ENCODE results near the gene BFAR. TPM values are rescaled to one million over a fixed set of nuclear protein-coding genes. Genes with fewer than 3 reads are reported as not detected.

The BFAR gene
- total RNA-seq, 5 donors from 2014 or later (not counting 1 experiment from before 2014, with no cell fraction given), result 36.6 to 72.8 (median 60.9) TPM

- Histone ChIP-seq H3K4me3 (ENCODE audit: control insufficient read depth in 1 of 2, extremely low read depth in 1 of 2, low read length in 1 of 2) (no peak overlapping the region), H3K27me3 (replicated peaks in 1 of 2; ENCODE audit: control insufficient read depth in 2 of 2, extremely low read depth in 1 of 2, insufficient read depth in 2 of 2, low read length in 1 of 2) (no peaks in the 10 kb centered on the region), H3K4me1 (ENCODE audit: control insufficient read depth in 1 of 2, extremely low read depth in 1 of 2, insufficient read depth in 2 of 2, low read length in 2 of 2) (no peaks in the 10 kb centered on the region), H3K27ac (ENCODE audit: low read length) (no peak overlapping the region), H3K9me3 (no peaks in the 10 kb centered on the region), H3K36me3 (ENCODE audit: control insufficient read depth in 2 of 2, extremely low read depth in 1 of 2, insufficient read depth in 1 of 2, low read length in 1 of 2) (peaks cover 11 to 57% of the 10 kb centered on the region in 2 donors)
- ChIA-PET CTCF (interaction anchor here in 1 of 2 donors (0.7 kb wide), 1 partner anchor 719 kb away, joined by 5 read pairs; no protein-coding TSS in a partner anchor), POLR2A (no interaction called here)
- peaks cover 0 to 3% (median 0%) of the 10 kb centered on the region in 3 donors for H3K9me3 Mint-ChIP-seq
- H3K4me1 Mint-ChIP-seq, result peaks cover 4 to 5% (median 5%) of the 10 kb centered on the region in 3 donors
- H3K27ac Mint-ChIP-seq, result no peak overlapping the region
- H3K27me3 Mint-ChIP-seq, result no peaks in the 10 kb centered on the region
- ATAC-seq (replicated peaks in 1 of 4) (no peak), DNase-seq (no peak)
- 97% methylated on average over 7 of the region's 16 CpGs for WGBS (ENCODE audit: insufficient coverage)
- H3K36me3 Mint-ChIP-seq, result peaks cover 41% of the 10 kb centered on the region
- H3K4me3 Mint-ChIP-seq, result no peak overlapping the region
Measured at GRCh38 chr16:14667347-14668266, 34.9 kb downstream of the BFAR start.

- ChIA-PET CTCF (interaction anchor here (0.7 kb wide), 2 partner anchors 8 to 720 kb away, joined by 4 to 5 read pairs; no protein-coding TSS in a partner anchor), POLR2A (no interaction called here)
- ATAC-seq (replicated peaks in 1 of 4) (no peak), DNase-seq (no peak)
- H3K9me3 Mint-ChIP-seq, result peaks cover 0 to 4% (median 0%) of the 10 kb centered on the region in 3 donors
- H3K4me3 ChIP-seq (ENCODE audit: control insufficient read depth in 1 of 2, extremely low read depth in 1 of 2, low read length in 1 of 2), result no peak overlapping the region
- no CpG with 5 or more reads among the region's 7 CpGs for WGBS (ENCODE audit: insufficient coverage)
- H3K4me1 ChIP-seq (ENCODE audit: control insufficient read depth in 1 of 2, extremely low read depth in 1 of 2, insufficient read depth in 2 of 2, low read length in 2 of 2), result peaks cover 0 to 4% of the 10 kb centered on the region in 2 experiments
- H3K27ac ChIP-seq (ENCODE audit: low read length), result no peak overlapping the region
- peaks cover 38% of the 10 kb centered on the region for H3K36me3 Mint-ChIP-seq
- H3K27me3 ChIP-seq (replicated peaks in 1 of 2; ENCODE audit: control insufficient read depth in 2 of 2, extremely low read depth in 1 of 2, insufficient read depth in 2 of 2, low read length in 1 of 2), result no peaks in the 10 kb centered on the region
- H3K4me3 Mint-ChIP-seq, result no peak overlapping the region
- peaks cover 5 to 9% (median 9%) of the 10 kb centered on the region in 3 donors for H3K4me1 Mint-ChIP-seq
- no peak overlapping the region for H3K27ac Mint-ChIP-seq
- H3K36me3 ChIP-seq (ENCODE audit: control insufficient read depth in 2 of 2, extremely low read depth in 1 of 2, insufficient read depth in 1 of 2, low read length in 1 of 2), result peaks cover 11 to 49% of the 10 kb centered on the region in 2 donors
- H3K9me3 ChIP-seq, result no peaks in the 10 kb centered on the region
- H3K27me3 Mint-ChIP-seq, result no peaks in the 10 kb centered on the region
Measured at GRCh38 chr16:14668556-14669223, 35.9 kb downstream of the BFAR start.

GRCh38 chr16:14669776-14670175, 37.0 kb downstream of the BFAR start:
- Histone ChIP-seq H3K27me3 (replicated peaks in 1 of 2; ENCODE audit: control insufficient read depth in 2 of 2, extremely low read depth in 1 of 2, insufficient read depth in 2 of 2, low read length in 1 of 2) (no peaks in the 10 kb centered on the region), H3K4me3 (ENCODE audit: control insufficient read depth in 1 of 2, extremely low read depth in 1 of 2, low read length in 1 of 2) (no peak overlapping the region), H3K4me1 (ENCODE audit: control insufficient read depth in 1 of 2, extremely low read depth in 1 of 2, insufficient read depth in 2 of 2, low read length in 2 of 2) (peaks cover 0 to 4% of the 10 kb centered on the region in 2 experiments), H3K27ac (ENCODE audit: low read length) (no peak overlapping the region), H3K36me3 (ENCODE audit: control insufficient read depth in 2 of 2, extremely low read depth in 1 of 2, insufficient read depth in 1 of 2, low read length in 1 of 2) (peaks cover 9 to 38% of the 10 kb centered on the region in 2 donors), H3K9me3 (no peaks in the 10 kb centered on the region)
- POLR2A ChIA-PET, result no interaction called here
- no peak for DNase-seq
- Mint-ChIP-seq H3K27ac (no peak overlapping the region), H3K27me3 (no peaks in the 10 kb centered on the region), H3K4me3 (no peak overlapping the region), H3K36me3 (peaks cover 34% of the 10 kb centered on the region), H3K9me3 (peaks cover 0 to 4% (median 0%) of the 10 kb centered on the region in 3 donors), H3K4me1 (peaks cover 5 to 14% (median 13%) of the 10 kb centered on the region in 3 donors)
- WGBS (ENCODE audit: insufficient coverage), result no CpG with 5 or more reads among the region's 4 CpGs
- CTCF ChIA-PET, result no interaction called here
- ATAC-seq (replicated peaks in 1 of 4), result no peak

GRCh38 chr16:14672403-14672971, 39.7 kb downstream of the BFAR start:
- peaks cover 12% of the 10 kb centered on the region for H3K36me3 Mint-ChIP-seq
- H3K4me1 ChIP-seq (ENCODE audit: control insufficient read depth in 1 of 2, extremely low read depth in 1 of 2, insufficient read depth in 2 of 2, low read length in 2 of 2), result peaks cover 0 to 4% of the 10 kb centered on the region in 2 experiments
- H3K27ac ChIP-seq (ENCODE audit: low read length), result no peak overlapping the region
- CTCF ChIA-PET, result no interaction called here
- H3K4me3 ChIP-seq (ENCODE audit: control insufficient read depth in 1 of 2, extremely low read depth in 1 of 2, low read length in 1 of 2), result no peak overlapping the region
- peak overlapping the region in 1 of 2 donors; percentile 37 for H3K27ac Mint-ChIP-seq
- H3K4me3 Mint-ChIP-seq, result no peak overlapping the region
- H3K9me3 ChIP-seq, result no peaks in the 10 kb centered on the region
- 73% methylated on average over 4 of the region's 7 CpGs for WGBS (ENCODE audit: insufficient coverage)
- no peaks in the 10 kb centered on the region for H3K27me3 Mint-ChIP-seq
- H3K4me1 Mint-ChIP-seq, result peaks cover 5 to 14% (median 13%) of the 10 kb centered on the region in 3 donors
- H3K36me3 ChIP-seq (ENCODE audit: control insufficient read depth in 2 of 2, extremely low read depth in 1 of 2, insufficient read depth in 1 of 2, low read length in 1 of 2), result peaks cover 5 to 12% of the 10 kb centered on the region in 2 donors
- peak in 1 of 4 experiments; percentile 17 for ATAC-seq (replicated peaks in 1 of 4)
- peaks cover 0 to 4% (median 0%) of the 10 kb centered on the region in 3 donors for H3K9me3 Mint-ChIP-seq
- H3K27me3 ChIP-seq (replicated peaks in 1 of 2; ENCODE audit: control insufficient read depth in 2 of 2, extremely low read depth in 1 of 2, insufficient read depth in 2 of 2, low read length in 1 of 2), result no peaks in the 10 kb centered on the region
- DNase-seq, result no peak
- POLR2A ChIA-PET, result no interaction called here

GRCh38 chr16:14676633-14677032, 43.9 kb downstream of the BFAR start:
- CTCF ChIA-PET, result interaction anchor here in 1 of 2 donors (0.6 kb wide), 1 partner anchor 8 kb away, joined by 4 read pairs; no protein-coding TSS in a partner anchor
- Histone ChIP-seq H3K4me1 (ENCODE audit: control insufficient read depth in 1 of 2, extremely low read depth in 1 of 2, insufficient read depth in 2 of 2, low read length in 2 of 2) (peaks cover 0 to 4% of the 10 kb centered on the region in 2 experiments), H3K27me3 (replicated peaks in 1 of 2; ENCODE audit: control insufficient read depth in 2 of 2, extremely low read depth in 1 of 2, insufficient read depth in 2 of 2, low read length in 1 of 2) (peaks cover 0 to 15% of the 10 kb centered on the region in 2 experiments), H3K27ac (ENCODE audit: low read length) (no peak overlapping the region), H3K9me3 (no peaks in the 10 kb centered on the region), H3K36me3 (ENCODE audit: control insufficient read depth in 2 of 2, extremely low read depth in 1 of 2, insufficient read depth in 1 of 2, low read length in 1 of 2) (no peaks in the 10 kb centered on the region), H3K4me3 (ENCODE audit: control insufficient read depth in 1 of 2, extremely low read depth in 1 of 2, low read length in 1 of 2) (no peak overlapping the region)
- DNase-seq (no peak), ATAC-seq (replicated peaks in 1 of 4) (no peak)
- Mint-ChIP-seq H3K4me3 (no peak overlapping the region), H3K27ac (no peak overlapping the region), H3K27me3 (peaks cover 4 to 16% of the 10 kb centered on the region in 2 donors), H3K9me3 (peaks cover 0 to 4% (median 0%) of the 10 kb centered on the region in 3 donors), H3K4me1 (peaks cover 5 to 14% (median 13%) of the 10 kb centered on the region in 3 donors), H3K36me3 (no peaks in the 10 kb centered on the region)
- POLR2A ChIA-PET, result no interaction called here
- no CpG with 5 or more reads among the region's 3 CpGs for WGBS (ENCODE audit: insufficient coverage)

- WGBS (ENCODE audit: insufficient coverage), result 100% methylated on average over 2 of the region's 5 CpGs
- peaks cover 0 to under 1% (median 0%) of the 10 kb centered on the region in 3 donors for H3K9me3 Mint-ChIP-seq
- ChIA-PET CTCF (no interaction called here), POLR2A (no interaction called here)
- no peaks in the 10 kb centered on the region for H3K36me3 Mint-ChIP-seq
- peaks cover 1 to 9% (median 7%) of the 10 kb centered on the region in 3 donors for H3K4me1 Mint-ChIP-seq
- H3K4me3 Mint-ChIP-seq, result no peak overlapping the region
- H3K27ac Mint-ChIP-seq, result no peak overlapping the region
- Histone ChIP-seq H3K4me3 (ENCODE audit: control insufficient read depth in 1 of 2, extremely low read depth in 1 of 2, low read length in 1 of 2) (no peak overlapping the region), H3K27ac (ENCODE audit: low read length) (no peak overlapping the region), H3K9me3 (no peaks in the 10 kb centered on the region), H3K36me3 (ENCODE audit: control insufficient read depth in 2 of 2, extremely low read depth in 1 of 2, insufficient read depth in 1 of 2, low read length in 1 of 2) (no peaks in the 10 kb centered on the region), H3K4me1 (ENCODE audit: control insufficient read depth in 1 of 2, extremely low read depth in 1 of 2, insufficient read depth in 2 of 2, low read length in 2 of 2) (peaks cover 0 to 4% of the 10 kb centered on the region in 2 experiments), H3K27me3 (replicated peaks in 1 of 2; ENCODE audit: control insufficient read depth in 2 of 2, extremely low read depth in 1 of 2, insufficient read depth in 2 of 2, low read length in 1 of 2) (peaks cover 0 to 15% of the 10 kb centered on the region in 2 experiments)
- DNase-seq, result no peak
- no peak for ATAC-seq (replicated peaks in 1 of 4)
- H3K27me3 Mint-ChIP-seq, result peaks cover 4 to 16% of the 10 kb centered on the region in 2 donors
Measured at GRCh38 chr16:14677627-14678026, 44.9 kb downstream of the BFAR start.

Measured in T-cell (primary cell).